HepG2 (cell line): ENCODE results near the gene C1orf21. TPM values are rescaled to one million over a fixed set of nuclear protein-coding genes. Genes with fewer than 3 reads are reported as not detected.

Experiments used
- ATAC-seq: fragments of 200-7000 bp; cut with Tn5 transposase; 3 replicates; pipeline ENCODE4 v1.9.1; 2020; ENCODE audit warnings: mild to moderate bottlenecking, moderate library complexity
- BruUV-seq: library from RNA; stranded (reverse); fragments of 400-500 nt; replicated peaks from 2 replicates; lab custom pipeline; 2021; lab: Mats Ljungman, UMichigan
- CTCF ChIA-PET: fragments of 300-600 bp; formaldehyde crosslinking; extraction: SDS; loops from one replicate; lab custom pipeline; 2021; ENCODE audit warnings: low total read pairs, inconsistent platforms, low intra/inter-chr PET ratio; lab: Yijun Ruan, JAX
- POLR2A ChIA-PET: fragments of 350-600 bp; sonication (Branson Sonifier 250); formaldehyde crosslinking; loops from one replicate; lab custom pipeline; 2020; ENCODE audit warnings: antibody characterized with exemption, inconsistent platforms; lab: Yijun Ruan, JAX
- DNase-seq: peaks from one replicate; pipeline ENCODE4 v3.0.0-alpha.2; 2015; ENCODE audit warnings: low spot score
- FAIRE-seq: peaks from 3 replicates; lab custom pipeline; 2011; peaks lifted over from hg19 to GRCh38; lab: Jason Lieb, UNC
- H2AFZ ChIP-seq: one replicate; pipeline ENCODE4 v1.6.1; 2011; ENCODE audit warnings: low read length, inconsistent platforms
- H3K27ac ChIP-seq: fragments of 300-600 bp; 3 replicates; pipeline ENCODE4 v1.8.0; 2011; ENCODE audit warnings: mixed run types, mild to moderate bottlenecking, mixed read lengths, low read length, inconsistent platforms; ENCODE audit not compliant: insufficient read depth; ENCODE audit errors: extremely low read length
- H3K27me3 ChIP-seq, 2 experiments: fragments of 200-600 bp in 1 of 2; 2 replicates in 1 of 2; 3 replicates in 1 of 2; pipeline versions ENCODE4 v1.6.0 to v1.8.0; 2011; ENCODE audit warnings: low read length in 2 of 2, mild to moderate bottlenecking in 2 of 2, moderate library complexity in 2 of 2, inconsistent platforms in 1 of 2; ENCODE audit not compliant: insufficient read depth in 2 of 2, control insufficient read depth in 1 of 2
- H3K36me3 ChIP-seq, 2 experiments: fragments of 200-600 bp in 1 of 2; replicated peaks in 1 of 2; 2 replicates in 1 of 2; 3 replicates in 1 of 2; pipeline versions ENCODE4 v1.5.1 to v1.8.0; 2011; ENCODE audit warnings: low read length in 2 of 2, inconsistent platforms in 1 of 2; ENCODE audit not compliant: insufficient read depth in 2 of 2, control insufficient read depth in 1 of 2
- H3K4me1 ChIP-seq: 2 replicates; pipeline ENCODE4 v1.5.1; 2012; ENCODE audit warnings: low read length, inconsistent platforms; ENCODE audit not compliant: insufficient read depth
- H3K4me2 ChIP-seq: 2 replicates; pipeline ENCODE4 v1.6.0; 2011; ENCODE audit warnings: low read depth, low read length, inconsistent platforms
- H3K4me3 ChIP-seq, 3 experiments: fragments of 200-600 bp in 1 of 3; sonication (generic), shearing (Covaris generic) in 1 of 3; replicated peaks in 1 of 3; 2 replicates each; pipeline ENCODE4 v1.5.1; 2011 to 2016; ENCODE audit warnings: low read length in 3 of 3, inconsistent platforms in 2 of 3, low read depth in 2 of 3, mild to moderate bottlenecking in 2 of 3, control low read depth in 1 of 3, mixed read lengths in 1 of 3; ENCODE audit not compliant: insufficient read depth in 1 of 3
- H3K79me2 ChIP-seq: one replicate; pipeline ENCODE4 v1.6.1; 2011; ENCODE audit warnings: low read length, inconsistent platforms; ENCODE audit not compliant: insufficient read depth
- H3K9ac ChIP-seq: 2 replicates; pipeline ENCODE4 v1.6.0; 2011; ENCODE audit warnings: mild to moderate bottlenecking, low read depth, low read length, inconsistent platforms; ENCODE audit not compliant: insufficient read depth
- H3K9me3 ChIP-seq: 2 replicates; pipeline ENCODE4 v1.5.1; 2012; ENCODE audit warnings: mild to moderate bottlenecking, low read length
- H4K20me1 ChIP-seq: 2 replicates; pipeline ENCODE4 v1.6.0; 2011; ENCODE audit warnings: inconsistent platforms, mild to moderate bottlenecking, low read length, moderate library complexity; ENCODE audit not compliant: insufficient read depth
- ARID4A ChIP-seq: sonication (generic); formaldehyde crosslinking; IDR thresholded peaks from 2 replicates; pipeline ENCODE4 v1.5.0; 2020; ENCODE audit warnings: mild to moderate bottlenecking, missing genetic modification reagents, borderline replicate concordance
- BRCA1 ChIP-seq: sonication (generic); formaldehyde crosslinking; IDR thresholded peaks from 2 replicates; pipeline ENCODE4 v1.4.0; 2020; ENCODE audit warnings: missing genetic modification reagents
- CEBPB ChIP-seq: IDR thresholded peaks from 2 replicates; pipeline ENCODE4 v1.6.1; 2011; ENCODE audit warnings: low read depth, low read length, improper control_type of control experiment, borderline replicate concordance
- HDAC6 ChIP-seq: fragments of 200-600 bp; sonication (generic); IDR thresholded peaks from 2 replicates; pipeline ENCODE4 v1.7.0; 2017; ENCODE audit warnings: mild to moderate bottlenecking, antibody characterized with exemption, low read length, low read depth
- NFKB2 ChIP-seq: sonication (generic); formaldehyde crosslinking; IDR thresholded peaks from 2 replicates; pipeline ENCODE4 v1.4.0; 2020; ENCODE audit warnings: missing genetic modification reagents, borderline replicate concordance
- NR3C1 ChIP-seq: sonication (generic); formaldehyde crosslinking; IDR thresholded peaks from 2 replicates; pipeline ENCODE4 v1.4.0; 2020; ENCODE audit warnings: missing genetic modification reagents
- RXRA ChIP-seq: sonication (generic); formaldehyde crosslinking; IDR thresholded peaks from 2 replicates; pipeline ENCODE4 v1.5.1; 2020; ENCODE audit warnings: missing genetic modification reagents
- ZBTB7B ChIP-seq: sonication (generic); formaldehyde crosslinking; IDR thresholded peaks from 2 replicates; pipeline ENCODE4 v1.4.0; 2020; ENCODE audit warnings: missing genetic modification reagents
- ZFP41 ChIP-seq: sonication (generic); formaldehyde crosslinking; IDR thresholded peaks from 2 replicates; pipeline ENCODE4 v1.4.0; 2020; ENCODE audit warnings: mild to moderate bottlenecking, missing genetic modification reagents, borderline replicate concordance
- ZFX ChIP-seq: sonication (generic); formaldehyde crosslinking; IDR thresholded peaks from 2 replicates; pipeline ENCODE4 v1.4.0; 2020; ENCODE audit warnings: mild to moderate bottlenecking, low read depth, missing genetic modification reagents, moderate library complexity
- ZNF337 ChIP-seq: sonication (generic); formaldehyde crosslinking; IDR thresholded peaks from 2 replicates; pipeline ENCODE4 v1.5.1; 2020; ENCODE audit warnings: missing genetic modification reagents, low read depth, mild to moderate bottlenecking, borderline replicate concordance
- ZNF496 ChIP-seq: sonication (generic); formaldehyde crosslinking; IDR thresholded peaks from 2 replicates; pipeline ENCODE4 v1.8.1; 2023; ENCODE audit warnings: mild to moderate bottlenecking, moderate library complexity, missing genetic modification reagents; ENCODE audit not compliant: insufficient replicate concordance
- ZSCAN12 ChIP-seq: sonication (generic); formaldehyde crosslinking; IDR thresholded peaks from 2 replicates; pipeline ENCODE4 v1.9.0; 2021; ENCODE audit warnings: mild to moderate bottlenecking, missing genetic modification reagents
- ZZZ3 ChIP-seq: sonication (generic); formaldehyde crosslinking; IDR thresholded peaks from 2 replicates; pipeline ENCODE4 v1.4.0; 2020; ENCODE audit warnings: missing genetic modification reagents, mild to moderate bottlenecking, borderline replicate concordance
- WGBS: methylation state at CpG from one replicate; pipeline ENCODE4 v1.1.6; 2017; ENCODE audit warnings: low lambda C conversion rate; 5-methylcytosine and 5-hydroxymethylcytosine counted together
- in situ Hi-C: cut with HindIII; loops from 2 replicates; pipeline ENCODE4 v1.10.0; 2017; ENCODE audit warnings: low pct_unique_long_range_greater_than_20kb; ENCODE audit not compliant: extremely low pct_ligation_motif_present
- intact Hi-C: fragments of 100-400 bp; cut with micrococcal nuclease; formaldehyde crosslinking; loops from one replicate; pipeline ENCODE4 v1.10.0; 2022; ENCODE audit not compliant: unreplicated experiment
- polyA plus RNA-seq, 8 experiments: library from polyadenylated mRNA; depleted of rRNA in 3 of 8; stranded (reverse) in 7 of 8; unstranded in 1 of 8; fragments of >200 nt; fragmentation: Illumina TruSeq in 4 of 8; extraction: Trizol in 4 of 8; gene quantifications; 2 replicates each; pipeline versions ENCODE4 v1.2.1 to v1.2.3, GENCODE V29; 2011 to 2016; ENCODE audit warnings: low read depth in 4 of 8, missing spikeins in 1 of 8, mixed read lengths in 1 of 8; ENCODE audit not compliant: insufficient read depth in 1 of 8
- total RNA-seq, 5 experiments: library from RNA; depleted of rRNA; stranded (reverse); fragments of >200 nt; fragmentation: Illumina TruSeq; extraction: Trizol; gene quantifications; 2 replicates each; pipeline ENCODE4 v1.2.3, GENCODE V29; 2016; ENCODE audit warnings: low read depth in 1 of 5

Gene C1orf21
- total and polyA plus RNA-seq, 2 of the 13 experiments (the other 11 are each of a cell fraction or from before 2014, with no cell fraction given) = not detected

DNA sequence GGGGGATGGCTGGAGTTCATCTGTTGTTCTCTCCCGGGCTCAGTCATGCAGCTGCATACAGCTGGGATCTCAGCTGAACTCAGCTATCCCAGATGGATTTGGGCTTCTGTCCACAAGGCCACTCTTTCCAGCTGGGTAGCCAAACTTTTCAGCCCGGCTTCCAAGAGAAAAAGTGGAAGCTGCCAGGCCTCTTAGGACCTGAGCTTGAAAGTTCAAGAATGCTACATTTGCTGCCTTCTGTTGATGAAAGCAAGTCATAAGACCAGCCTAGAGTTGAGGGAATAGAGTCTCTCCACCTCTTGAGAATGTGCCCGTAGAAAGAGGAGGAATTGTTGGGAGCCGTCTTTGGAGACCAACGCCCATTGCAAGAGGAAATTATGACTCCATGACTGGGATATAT, 95.3 kb downstream of the C1orf21 start:
- 26% methylated on average over 5 of the region's 5 CpGs for WGBS

More for the DNA sequence above, 95.3 kb downstream of the C1orf21 start:
- ChIA-PET POLR2A (no interaction called here), CTCF (no interaction called here)
- TF ChIP-seq ZNF496 (CRISPR knock-in tag) (no peak), CEBPB (no peak), RXRA (no peak), HDAC6 (no peak), ZFP41 (CRISPR knock-in tag) (no peak), ZZZ3 (CRISPR knock-in tag) (no peak), NR3C1 (CRISPR knock-in tag) (no peak), NFKB2 (CRISPR knock-in tag) (no peak), ZNF337 (CRISPR knock-in tag) (no peak), ZBTB7B (no peak), ZFX (CRISPR knock-in tag) (no peak), ARID4A (CRISPR knock-in tag) (no peak), BRCA1 (CRISPR knock-in tag) (no peak), ZSCAN12 (CRISPR knock-in tag) (no peak)
- Histone ChIP-seq H3K27me3 (no peaks in the 10 kb centered on the region), H3K4me2 (no peak overlapping the region), H4K20me1 (no peaks in the 10 kb centered on the region), H3K79me2 (no peaks in the 10 kb centered on the region), H3K27ac (no peak overlapping the region), H3K4me3 (no peak overlapping the region), H3K4me1 (0 out of 2 replicates have a peak, but pooled peaks cover 8% of the 10 kb centered on the region), H3K9ac (no peak overlapping the region), H3K9me3 (no peaks in the 10 kb centered on the region), H3K36me3 (no peaks in the 10 kb centered on the region), H2AFZ (no peak overlapping the region)
- no peak for FAIRE-seq
- DNase-seq = no peak
- BruUV-seq = no TSS peak
- intact Hi-C loops (no loop called here), in situ Hi-C loops (no loop called here)
- no peak for ATAC-seq
